Smooth muscle cell of the brain vasculature (primary cell): Measurements from ENCODE around the gene PLXDC1.

ENCODE experiments used
- DNase-seq: peaks from one replicate; pipeline ENCODE4 v3.0.0-alpha.2; 2012; ENCODE audit warnings: low read depth, low spot score

Gene PLXDC1

GRCh38 chr17:39097150-39097519 is 54.3 kb downstream of the PLXDC1 start:
- DNase-seq: no peak

- DNase-seq: no peak
Observed at GRCh38 chr17:39096508-39097149, 54.8 kb downstream of the PLXDC1 start.

- no peak for DNase-seq
Observed at GRCh38 chr17:39095309-39095686, 56.1 kb downstream of the PLXDC1 start.

GRCh38 chr17:39094607-39095308 is 56.7 kb downstream of the PLXDC1 start:
- no peak for DNase-seq

- peak; percentile 65 for DNase-seq
Observed at GRCh38 chr17:39092692-39093230, 58.7 kb downstream of the PLXDC1 start.

GRCh38 chr17:39090908-39091665 is 60.4 kb downstream of the PLXDC1 start:
- DNase-seq: no peak

- DNase-seq: no peak
Observed at GRCh38 chr17:39090400-39090799, 61.0 kb downstream of the PLXDC1 start.

- DNase-seq: no peak
Observed at GRCh38 chr17:39084558-39084957, 66.9 kb downstream of the PLXDC1 start.

- no peak for DNase-seq
Observed at GRCh38 chr17:39083270-39083669, 68.2 kb downstream of the PLXDC1 start.

- peak; percentile 44 for DNase-seq
Observed at GRCh38 chr17:39082482-39082881, 69.0 kb downstream of the PLXDC1 start.

- DNase-seq: no peak
Observed at GRCh38 chr17:39081851-39082250, 69.6 kb downstream of the PLXDC1 start.

GRCh38 chr17:39080421-39081078 is 70.9 kb downstream of the PLXDC1 start:
- no peak for DNase-seq

- no peak for DNase-seq
Observed at GRCh38 chr17:39079836-39080235, 71.6 kb downstream of the PLXDC1 start.

GRCh38 chr17:39077866-39078265 is 73.6 kb downstream of the PLXDC1 start:
- DNase-seq: no peak

GRCh38 chr17:39077252-39077651 is 74.2 kb downstream of the PLXDC1 start:
- no peak for DNase-seq

- DNase-seq: no peak
Observed at GRCh38 chr17:39074676-39075075, 76.8 kb downstream of the PLXDC1 start.

GRCh38 chr17:39073916-39074315 is 77.5 kb downstream of the PLXDC1 start:
- no peak for DNase-seq

- no peak for DNase-seq
Observed at GRCh38 chr17:39073353-39073752, 78.1 kb downstream of the PLXDC1 start.

GRCh38 chr17:39071573-39071972 is 79.9 kb downstream of the PLXDC1 start:
- no peak for DNase-seq

- DNase-seq: no peak
Observed at GRCh38 chr17:39069114-39069756, 82.2 kb downstream of the PLXDC1 start.

- peak; percentile 29 for DNase-seq
Observed at GRCh38 chr17:39064819-39065218, 86.6 kb downstream of the PLXDC1 start.
